Measurements from ENCODE around the gene TSPAN33.
A peak's percentile ranks its signal among the peaks of the same experiment; 100 is the strongest.

The TSPAN33 gene

DNA sequence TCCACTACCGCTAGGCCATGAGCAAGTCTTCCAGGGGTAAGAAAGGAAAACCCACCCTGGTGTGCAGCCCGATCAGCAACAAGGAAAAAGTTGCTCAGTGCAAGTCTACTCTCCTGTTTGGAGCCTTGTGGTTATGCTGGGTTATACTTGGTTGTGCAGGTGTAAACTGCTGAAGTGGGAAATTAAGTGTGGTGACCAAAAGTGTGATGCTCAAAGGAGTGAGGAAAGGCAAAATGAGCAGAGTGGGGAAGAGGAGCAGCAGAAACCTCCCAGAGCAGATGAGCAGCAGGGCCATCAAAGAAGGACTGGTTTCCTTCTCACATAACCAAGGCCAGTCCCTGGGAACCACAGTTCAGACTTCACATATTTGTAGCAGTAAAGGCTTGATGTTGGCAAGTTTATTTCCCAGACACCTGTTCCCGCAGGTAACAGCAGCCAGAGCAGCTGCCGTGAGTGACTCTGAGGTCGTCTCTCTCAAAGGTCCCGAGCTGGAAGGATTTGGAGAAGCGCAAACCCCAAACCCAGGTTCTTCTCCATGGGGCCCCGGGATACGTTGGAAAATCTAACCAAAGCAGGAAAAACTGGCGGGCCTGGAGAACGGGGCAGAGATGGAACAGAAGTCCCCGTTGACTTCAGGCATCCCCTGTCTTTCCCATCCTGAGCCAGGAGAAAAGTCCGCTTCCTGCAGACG lies 43.3 kb downstream of the TSPAN33 start:
- Histone ChIP-seq H3K4me3 (peak overlapping the region; percentile 81), H3K27ac (peak overlapping the region in 1 of 2 donors; percentile 8)
- DNase-seq (ENCODE audit: low spot score): no peak
- TF ChIP-seq, protein P1, sequence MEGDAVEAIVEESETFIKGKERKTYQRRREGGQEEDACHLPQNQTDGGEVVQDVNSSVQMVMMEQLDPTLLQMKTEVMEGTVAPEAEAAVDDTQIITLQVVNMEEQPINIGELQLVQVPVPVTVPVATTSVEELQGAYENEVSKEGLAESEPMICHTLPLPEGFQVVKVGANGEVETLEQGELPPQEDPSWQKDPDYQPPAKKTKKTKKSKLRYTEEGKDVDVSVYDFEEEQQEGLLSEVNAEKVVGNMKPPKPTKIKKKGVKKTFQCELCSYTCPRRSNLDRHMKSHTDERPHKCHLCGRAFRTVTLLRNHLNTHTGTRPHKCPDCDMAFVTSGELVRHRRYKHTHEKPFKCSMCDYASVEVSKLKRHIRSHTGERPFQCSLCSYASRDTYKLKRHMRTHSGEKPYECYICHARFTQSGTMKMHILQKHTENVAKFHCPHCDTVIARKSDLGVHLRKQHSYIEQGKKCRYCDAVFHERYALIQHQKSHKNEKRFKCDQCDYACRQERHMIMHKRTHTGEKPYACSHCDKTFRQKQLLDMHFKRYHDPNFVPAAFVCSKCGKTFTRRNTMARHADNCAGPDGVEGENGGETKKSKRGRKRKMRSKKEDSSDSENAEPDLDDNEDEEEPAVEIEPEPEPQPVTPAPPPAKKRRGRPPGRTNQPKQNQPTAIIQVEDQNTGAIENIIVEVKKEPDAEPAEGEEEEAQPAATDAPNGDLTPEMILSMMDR (IDR thresholded peaks at IDR 0.05): no peak

DNA sequence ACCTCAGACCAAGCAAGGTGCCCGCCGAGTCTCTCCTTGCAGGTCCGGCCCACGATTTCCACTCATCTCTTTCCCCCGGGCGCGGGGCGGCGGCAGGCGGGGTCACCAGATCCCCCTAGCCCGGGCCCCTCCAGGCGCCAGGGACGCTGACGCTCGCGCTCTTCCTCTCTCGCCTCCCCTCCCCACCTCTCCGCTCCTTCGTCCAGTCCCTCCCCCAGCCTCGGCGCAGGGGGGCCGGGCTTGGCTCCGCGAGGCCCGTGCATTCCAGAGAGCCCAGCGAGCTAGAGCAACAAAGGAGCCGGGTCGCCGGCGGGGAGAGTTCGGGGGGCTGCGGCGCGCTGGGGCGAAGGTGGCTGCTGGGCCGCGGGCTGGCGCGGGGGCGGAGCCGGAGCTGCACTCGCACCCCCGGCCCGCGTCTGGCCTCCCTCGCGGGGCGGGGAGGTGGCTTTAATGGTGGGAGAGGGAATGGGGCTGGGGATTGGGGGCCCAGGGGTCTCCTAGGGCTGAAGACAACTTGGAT lies 43.9 kb downstream of the TSPAN33 start, which contains the start of gene SMO:
TSS of gene SMO (plus strand) at position 262 of the 520 bp plus-strand sequence. CDS start 519 bp downstream, outside the sequence.
- DNase-seq (ENCODE audit: low spot score): no peak
- TF ChIP-seq, protein P1 (IDR thresholded peaks at IDR 0.05): no peak
- Histone ChIP-seq H3K27ac (peak within 1 kb of the TSS in 1 of 2 donors; percentile 8), H3K4me3 (peak within 1 kb of the TSS; percentile 81)

DNA sequence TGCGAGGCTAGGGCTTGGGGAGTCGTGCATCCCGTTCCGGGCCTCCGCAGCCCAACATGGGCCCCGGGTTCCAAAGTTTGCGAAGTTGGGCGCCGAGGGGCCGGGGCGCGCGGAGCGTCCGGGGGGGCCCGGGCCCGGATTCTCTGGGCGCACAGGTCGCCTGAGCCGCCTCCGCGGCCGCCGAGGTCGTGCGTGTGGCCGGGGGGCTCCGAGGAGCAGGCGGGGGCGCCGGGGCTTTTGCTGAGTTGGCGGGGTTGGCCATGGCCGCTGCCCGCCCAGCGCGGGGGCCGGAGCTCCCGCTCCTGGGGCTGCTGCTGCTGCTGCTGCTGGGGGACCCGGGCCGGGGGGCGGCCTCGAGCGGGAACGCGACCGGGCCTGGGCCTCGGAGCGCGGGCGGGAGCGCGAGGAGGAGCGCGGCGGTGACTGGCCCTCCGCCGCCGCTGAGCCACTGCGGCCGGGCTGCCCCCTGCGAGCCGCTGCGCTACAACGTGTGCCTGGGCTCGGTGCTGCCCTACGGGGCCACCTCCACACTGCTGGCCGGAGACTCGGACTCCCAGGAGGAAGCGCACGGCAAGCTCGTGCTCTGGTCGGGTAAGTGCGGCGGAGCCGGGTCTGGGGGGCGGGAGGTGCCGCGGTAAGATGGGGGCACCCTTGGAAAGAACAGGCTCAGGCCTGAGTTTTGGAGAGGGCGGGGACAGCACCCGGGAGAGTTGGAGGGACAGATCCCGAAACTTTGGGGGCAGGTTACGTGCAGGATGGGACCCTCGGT lies 44.6 kb downstream of the TSPAN33 start:
- TF ChIP-seq, protein P1 (IDR thresholded peaks at IDR 0.05): no peak
- DNase-seq (ENCODE audit: low spot score): no peak
- Histone ChIP-seq H3K4me3 (peak overlapping the region; percentile 81), H3K27ac (peak overlapping the region in 1 of 2 donors; percentile 8)

DNA sequence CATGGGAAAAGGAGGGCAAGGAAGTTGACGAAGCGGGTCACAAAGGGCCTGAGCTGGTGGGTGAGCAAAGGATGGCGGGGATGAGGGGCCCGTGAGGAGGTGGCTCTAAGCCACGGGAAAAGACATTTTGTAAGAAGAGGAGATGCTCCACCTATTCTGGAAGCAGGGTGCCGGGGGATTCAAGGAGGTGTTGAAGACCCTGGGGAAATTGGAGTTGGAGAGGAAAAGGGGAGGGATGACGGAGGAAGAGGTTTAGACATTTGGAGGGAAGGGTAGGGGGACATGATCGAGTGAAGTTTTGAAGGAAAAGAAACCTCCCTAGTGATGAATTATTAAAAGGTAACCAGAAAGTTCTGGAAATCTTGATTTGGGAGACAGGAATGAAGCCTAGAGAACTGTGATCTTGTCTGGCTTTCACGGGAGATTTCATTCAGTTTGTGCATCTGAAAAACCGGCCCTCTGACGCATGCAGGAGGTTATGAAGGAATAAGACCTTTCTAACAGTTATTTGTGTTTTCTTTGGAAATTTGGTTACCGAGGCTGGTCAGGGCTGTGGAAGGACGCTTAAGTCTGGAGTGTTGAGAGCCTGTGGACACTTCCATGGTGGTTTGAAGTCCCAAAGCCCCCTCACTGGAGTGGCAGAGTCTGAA lies 45.3 kb downstream of the TSPAN33 start:
- no peak overlapping the region for H3K27ac ChIP-seq
- H3K4me3 ChIP-seq: peak overlapping the region; percentile 81
- no peak for DNase-seq (ENCODE audit: low spot score)
- TF ChIP-seq, protein P1 (IDR thresholded peaks at IDR 0.05): no peak

DNA sequence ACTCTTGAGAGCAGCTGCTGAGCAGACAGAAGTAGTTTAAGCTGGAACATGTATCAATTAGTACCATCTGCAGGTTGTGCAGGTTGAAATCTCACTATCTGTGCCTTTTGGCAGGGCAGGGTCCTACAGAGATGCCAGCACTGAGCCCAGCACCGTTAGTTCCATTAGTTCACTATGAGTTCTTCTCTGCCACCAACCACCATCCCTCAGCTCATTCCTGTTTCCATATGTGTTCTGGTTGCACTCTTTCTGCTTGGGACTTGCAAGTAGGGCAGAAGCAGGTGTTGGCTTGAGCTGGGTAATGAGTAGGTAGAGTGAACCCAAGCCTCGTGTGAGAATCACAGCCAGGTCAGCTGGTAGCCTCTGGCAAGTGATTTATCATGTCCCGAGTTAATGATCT lies 46.8 kb downstream of the TSPAN33 start:
- Histone ChIP-seq H3K27ac (no peak overlapping the region), H3K4me3 (no peak overlapping the region)
- TF ChIP-seq, protein P1 (IDR thresholded peaks at IDR 0.05): no peak
- DNase-seq (ENCODE audit: low spot score): no peak

DNA sequence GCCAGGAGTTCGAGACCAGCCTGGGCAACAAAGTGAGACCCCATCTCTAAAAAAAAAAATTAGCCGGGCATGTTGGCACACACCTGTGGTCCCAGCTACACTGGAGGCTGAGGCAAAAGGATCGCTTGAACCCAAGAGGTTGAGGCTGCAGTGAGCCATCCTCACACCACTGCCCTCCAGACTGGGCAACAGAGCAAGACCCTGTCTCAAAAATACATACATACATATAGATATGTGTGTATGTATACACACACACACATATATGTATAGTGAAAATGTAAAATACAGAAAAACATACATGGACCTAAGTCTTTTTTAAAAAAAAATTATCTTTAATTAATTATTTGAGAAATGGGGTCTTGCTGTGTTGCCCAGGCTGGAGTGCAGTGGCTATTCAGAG lies 49.4 kb downstream of the TSPAN33 start:
- Histone ChIP-seq H3K4me3 (no peak overlapping the region), H3K27ac (no peak overlapping the region)
- no peak for DNase-seq (ENCODE audit: low spot score)
- TF ChIP-seq, protein P1 (IDR thresholded peaks at IDR 0.05): no peak

All from coronary artery (tissue), 2 donors.